Ishikawa (cell line): Measurements from ENCODE around the gene POLR1A.

Experiments
- CEBPB ChIP-seq: IDR thresholded peaks from 2 replicates; pipeline ENCODE4 v1.6.1; 2012
- CREB1 ChIP-seq: IDR thresholded peaks from 2 replicates; pipeline ENCODE4 v1.6.1; 2012; ENCODE audit warnings: low read depth
- EGR1 ChIP-seq: IDR thresholded peaks from 2 replicates; pipeline ENCODE4 v1.6.1; 2012
- EP300 ChIP-seq: IDR thresholded peaks from 2 replicates; pipeline ENCODE4 v1.6.1; 2012; ENCODE audit warnings: borderline replicate concordance
- FOXM1 ChIP-seq: IDR thresholded peaks from 2 replicates; pipeline ENCODE4 v1.6.1; 2012; ENCODE audit warnings: low read depth, borderline replicate concordance
- MAX ChIP-seq: IDR thresholded peaks from 2 replicates; pipeline ENCODE4 v1.6.1; 2012
- NFIC ChIP-seq: IDR thresholded peaks from 2 replicates; pipeline ENCODE4 v1.6.1; 2012
- RAD21 ChIP-seq: IDR thresholded peaks from 2 replicates; pipeline ENCODE4 v1.6.1; 2012; ENCODE audit warnings: low read depth
- TAF1 ChIP-seq: IDR thresholded peaks from 2 replicates; pipeline ENCODE4 v1.6.1; 2012; ENCODE audit warnings: low read depth, mild to moderate bottlenecking
- TCF12 ChIP-seq: IDR thresholded peaks from 2 replicates; pipeline ENCODE4 v1.6.1; 2012; ENCODE audit warnings: low read depth
- TEAD4 ChIP-seq: IDR thresholded peaks from 2 replicates; pipeline ENCODE4 v1.6.1; 2012
- USF1 ChIP-seq: IDR thresholded peaks from 2 replicates; pipeline ENCODE4 v1.6.1; 2012
- YY1 ChIP-seq: IDR thresholded peaks from 2 replicates; pipeline ENCODE4 v1.6.1; 2012; ENCODE audit warnings: low read depth
- ZBTB7A ChIP-seq: IDR thresholded peaks from 2 replicates; pipeline ENCODE4 v1.6.1; 2012; ENCODE audit warnings: low read depth
- TF ChIP-seq, protein P1 (sequence below): IDR thresholded peaks from 2 replicates; pipeline ENCODE4 v1.6.1; 2012; ENCODE audit warnings: low read depth, mild to moderate bottlenecking

POLR1A gene

GRCh38 chr2:86037141-86037794, 68.4 kb downstream of the POLR1A start:
- no peak for TF ChIP-seq FOXM1
- TF ChIP-seq YY1, result no peak
- no peak for TF ChIP-seq TAF1
- TF ChIP-seq, protein P1, sequence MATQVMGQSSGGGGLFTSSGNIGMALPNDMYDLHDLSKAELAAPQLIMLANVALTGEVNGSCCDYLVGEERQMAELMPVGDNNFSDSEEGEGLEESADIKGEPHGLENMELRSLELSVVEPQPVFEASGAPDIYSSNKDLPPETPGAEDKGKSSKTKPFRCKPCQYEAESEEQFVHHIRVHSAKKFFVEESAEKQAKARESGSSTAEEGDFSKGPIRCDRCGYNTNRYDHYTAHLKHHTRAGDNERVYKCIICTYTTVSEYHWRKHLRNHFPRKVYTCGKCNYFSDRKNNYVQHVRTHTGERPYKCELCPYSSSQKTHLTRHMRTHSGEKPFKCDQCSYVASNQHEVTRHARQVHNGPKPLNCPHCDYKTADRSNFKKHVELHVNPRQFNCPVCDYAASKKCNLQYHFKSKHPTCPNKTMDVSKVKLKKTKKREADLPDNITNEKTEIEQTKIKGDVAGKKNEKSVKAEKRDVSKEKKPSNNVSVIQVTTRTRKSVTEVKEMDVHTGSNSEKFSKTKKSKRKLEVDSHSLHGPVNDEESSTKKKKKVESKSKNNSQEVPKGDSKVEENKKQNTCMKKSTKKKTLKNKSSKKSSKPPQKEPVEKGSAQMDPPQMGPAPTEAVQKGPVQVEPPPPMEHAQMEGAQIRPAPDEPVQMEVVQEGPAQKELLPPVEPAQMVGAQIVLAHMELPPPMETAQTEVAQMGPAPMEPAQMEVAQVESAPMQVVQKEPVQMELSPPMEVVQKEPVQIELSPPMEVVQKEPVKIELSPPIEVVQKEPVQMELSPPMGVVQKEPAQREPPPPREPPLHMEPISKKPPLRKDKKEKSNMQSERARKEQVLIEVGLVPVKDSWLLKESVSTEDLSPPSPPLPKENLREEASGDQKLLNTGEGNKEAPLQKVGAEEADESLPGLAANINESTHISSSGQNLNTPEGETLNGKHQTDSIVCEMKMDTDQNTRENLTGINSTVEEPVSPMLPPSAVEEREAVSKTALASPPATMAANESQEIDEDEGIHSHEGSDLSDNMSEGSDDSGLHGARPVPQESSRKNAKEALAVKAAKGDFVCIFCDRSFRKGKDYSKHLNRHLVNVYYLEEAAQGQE, result no peak
- no peak for TF ChIP-seq USF1
- no peak for TF ChIP-seq MAX
- no peak for TF ChIP-seq EGR1
- TF ChIP-seq CEBPB, result no peak
- TF ChIP-seq TCF12, result no peak
- TF ChIP-seq TEAD4, result no peak
- TF ChIP-seq CREB1, result no peak
- TF ChIP-seq EP300, result no peak
- no peak for TF ChIP-seq ZBTB7A
- no peak for TF ChIP-seq RAD21
- no peak for TF ChIP-seq NFIC

- TF ChIP-seq RAD21 (no peak), TCF12 (no peak), EGR1 (no peak), YY1 (no peak), FOXM1 (no peak), EP300 (no peak), CEBPB (no peak), MAX (no peak), USF1 (no peak), CREB1 (no peak), TEAD4 (no peak), TAF1 (no peak), NFIC (no peak), ZBTB7A (no peak)
- TF ChIP-seq, protein P1, result no peak
Observed at GRCh38 chr2:86036669-86037138, 69.0 kb downstream of the POLR1A start.

GRCh38 chr2:86035883-86036668, 69.6 kb downstream of the POLR1A start:
- no peak for TF ChIP-seq EGR1
- 0 out of 2 replicates have a peak, but pooled peaks have one; percentile 10 for TF ChIP-seq USF1

GRCh38 chr2:86035376-86035882, 70.3 kb downstream of the POLR1A start:
- TF ChIP-seq MAX, result no peak
- TF ChIP-seq CEBPB, result no peak
- no peak for TF ChIP-seq TCF12
- TF ChIP-seq NFIC, result no peak

GRCh38 chr2:86033751-86034692, 71.7 kb downstream of the POLR1A start:
- no peak for TF ChIP-seq CREB1
- TF ChIP-seq, protein P1, result no peak
- no peak for TF ChIP-seq RAD21
- no peak for TF ChIP-seq YY1
